ENCODE results near the gene MXD4. TPM values are rescaled to one million over a fixed set of nuclear protein-coding genes. Genes with fewer than 3 reads are reported as not detected.

Gene MXD4
- total and polyA plus RNA-seq, 2 of the 13 experiments (the other 11 are each of a cell fraction or from before 2014, with no cell fraction given) = 29.0 to 31.3 TPM

- TF ChIP-seq ZNF761 (CRISPR knock-in tag; conservative IDR thresholded peaks at IDR 0.05) (no peak), FUBP1 (CRISPR knock-in tag; IDR thresholded peaks at IDR 0.05; ENCODE audit: borderline replicate concordance) (no peak), ARID2 (CRISPR knock-in tag; IDR thresholded peaks at IDR 0.05; ENCODE audit: borderline replicate concordance) (no peak)
Measured at GRCh38 chr4:2245787-2246275, 16.1 kb downstream of the MXD4 start (continued).

- intact Hi-C loops (cut with micrococcal nuclease; ENCODE audit: unreplicated experiment) = loop anchor here (10.0 kb wide), 1 partner anchor 220 kb away; the partner anchor contains the start of gene RNF4
- 39% methylated on average over 7 of the region's 7 CpGs for WGBS (ENCODE audit: low lambda C conversion rate)
- H3K27ac ChIP-seq (ENCODE audit: extremely low read length, insufficient read depth, low read length) = no peak overlapping the region
- TF ChIP-seq SALL1 (CRISPR knock-in tag; IDR thresholded peaks at IDR 0.05) = peak; percentile 32; the same call in 1 of the 2 replicates
- no peak for TF ChIP-seq ZBTB25 (CRISPR knock-in tag; IDR thresholded peaks at IDR 0.05)
- TF ChIP-seq PPARG (CRISPR knock-in tag; conservative IDR thresholded peaks at IDR 0.05) = no peak
- TF ChIP-seq ATF4 (CRISPR knock-in tag; IDR thresholded peaks at IDR 0.05) = no peak
- TF ChIP-seq MIXL1 (CRISPR knock-in tag; IDR thresholded peaks at IDR 0.05) = no peak
- TF ChIP-seq SOX5 (CRISPR knock-in tag; IDR thresholded peaks at IDR 0.05; ENCODE audit: borderline replicate concordance) = peak; percentile 74
- no peak for TF ChIP-seq RFXAP (CRISPR knock-in tag; IDR thresholded peaks at IDR 0.05; ENCODE audit: borderline replicate concordance)
- TF ChIP-seq TRAFD1 (CRISPR knock-in tag; IDR thresholded peaks at IDR 0.05; ENCODE audit: borderline replicate concordance) = no peak
- no peak for TF ChIP-seq FOXP1 (IDR thresholded peaks at IDR 0.05)
- TF ChIP-seq FOXP1 (CRISPR knock-in tag; IDR thresholded peaks at IDR 0.05) = 0 out of 2 replicates have a peak, but pooled peaks have one; percentile 34
- TF ChIP-seq CCAR2 (optimal IDR thresholded peaks at IDR 0.05; ENCODE audit: low read depth, low read length) = no peak
- TF ChIP-seq MNT (IDR thresholded peaks at IDR 0.05) = 0 out of 2 replicates have a peak, but pooled peaks have one; percentile 28
- TF ChIP-seq ARID2 (CRISPR knock-in tag; IDR thresholded peaks at IDR 0.05; ENCODE audit: borderline replicate concordance) = no peak
Measured at GRCh38 chr4:2245057-2245786, 16.7 kb downstream of the MXD4 start.

More at GRCh38 chr4:2245057-2245786, 16.7 kb downstream of the MXD4 start:
- no TSS peak for BruUV-seq (replicated peaks)
- Histone ChIP-seq H4K20me1 (ENCODE audit: insufficient read depth, low read length) (0 out of 2 replicates have a peak, but pooled peaks cover 2% of the 10 kb centered on the region), H3K4me1 (ENCODE audit: insufficient read depth, low read length) (peaks cover 40% of the 10 kb centered on the region), H3K9me3 (ENCODE audit: low read length) (no peaks in the 10 kb centered on the region), H3K9ac (ENCODE audit: insufficient read depth, low read depth, low read length) (no peak overlapping the region), H3K36me3 (replicated peaks in 1 of 2; ENCODE audit: control insufficient read depth in 1 of 2, insufficient read depth in 2 of 2, low read length in 2 of 2) (peaks cover 0 to 3% of the 10 kb centered on the region in 2 experiments; a peak in 2 of 5 replicates), H2AFZ (ENCODE audit: low read length) (no peak overlapping the region), H3K27me3 (ENCODE audit: control insufficient read depth in 1 of 2, insufficient read depth in 2 of 2, low read length in 2 of 2) (no peaks in the 10 kb centered on the region), H3K4me2 (ENCODE audit: low read depth, low read length) (peak overlapping the region; percentile 1; the same call in 1 of the 2 replicates), H3K79me2 (ENCODE audit: insufficient read depth, low read length) (peaks cover 14% of the 10 kb centered on the region), H3K4me3 (replicated peaks in 1 of 3; ENCODE audit: insufficient read depth in 1 of 3, low read depth in 2 of 3, low read length in 3 of 3) (no peak overlapping the region)
- no peak for FAIRE-seq
- peak; percentile 21 for DNase-seq (ENCODE audit: low spot score)
- ATAC-seq = no peak; the same call in 2 of the 3 replicates
- ChIA-PET CTCF (ENCODE audit: low intra/inter-chr PET ratio, low total read pairs) (no interaction called here), POLR2A (no interaction called here)
- in situ Hi-C loops (cut with HindIII; ENCODE audit: extremely low pct_ligation_motif_present, low pct_unique_long_range_greater_than_20kb) = no loop called here

Measured in HepG2 (cell line).